ENCODE measurements around the gene SPATA2L.

DNA sequence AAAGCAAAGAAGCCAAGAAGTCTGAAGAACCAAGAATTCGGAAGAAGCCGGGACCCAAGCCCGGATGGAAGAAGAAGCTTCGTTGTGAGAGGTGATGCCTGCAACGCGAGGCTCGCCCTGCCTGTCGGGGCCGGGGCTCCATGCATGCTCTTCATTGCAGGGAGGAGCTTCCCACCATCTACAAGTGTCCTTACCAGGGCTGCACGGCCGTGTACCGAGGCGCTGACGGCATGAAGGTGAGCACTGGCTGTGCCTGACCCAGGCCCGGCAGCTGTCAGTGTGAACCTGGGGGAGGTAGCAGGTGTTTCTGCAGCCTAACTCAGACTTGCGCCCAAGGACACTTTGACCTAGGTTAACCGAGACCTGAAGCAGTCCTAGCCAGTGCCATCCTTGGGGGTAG lies 31.8 kb upstream of the SPATA2L start:
- TF ChIP-seq POLR2A (IDR thresholded peaks at IDR 0.05): no peak
- TF ChIP-seq, protein P1, sequence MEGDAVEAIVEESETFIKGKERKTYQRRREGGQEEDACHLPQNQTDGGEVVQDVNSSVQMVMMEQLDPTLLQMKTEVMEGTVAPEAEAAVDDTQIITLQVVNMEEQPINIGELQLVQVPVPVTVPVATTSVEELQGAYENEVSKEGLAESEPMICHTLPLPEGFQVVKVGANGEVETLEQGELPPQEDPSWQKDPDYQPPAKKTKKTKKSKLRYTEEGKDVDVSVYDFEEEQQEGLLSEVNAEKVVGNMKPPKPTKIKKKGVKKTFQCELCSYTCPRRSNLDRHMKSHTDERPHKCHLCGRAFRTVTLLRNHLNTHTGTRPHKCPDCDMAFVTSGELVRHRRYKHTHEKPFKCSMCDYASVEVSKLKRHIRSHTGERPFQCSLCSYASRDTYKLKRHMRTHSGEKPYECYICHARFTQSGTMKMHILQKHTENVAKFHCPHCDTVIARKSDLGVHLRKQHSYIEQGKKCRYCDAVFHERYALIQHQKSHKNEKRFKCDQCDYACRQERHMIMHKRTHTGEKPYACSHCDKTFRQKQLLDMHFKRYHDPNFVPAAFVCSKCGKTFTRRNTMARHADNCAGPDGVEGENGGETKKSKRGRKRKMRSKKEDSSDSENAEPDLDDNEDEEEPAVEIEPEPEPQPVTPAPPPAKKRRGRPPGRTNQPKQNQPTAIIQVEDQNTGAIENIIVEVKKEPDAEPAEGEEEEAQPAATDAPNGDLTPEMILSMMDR (IDR thresholded peaks at IDR 0.05): no peak
